H9 (cell line): ENCODE data around the gene KCNE4. TPM values are rescaled to one million over a fixed set of nuclear protein-coding genes. Genes with fewer than 3 reads are reported as not detected.

Experiments used
- DNase-seq: peaks from one replicate; pipeline ENCODE4 v3.0.0-alpha.2; 2017
- H2AFZ ChIP-seq: one replicate; pipeline ENCODE4 v1.6.1; 2013; ENCODE audit warnings: mild to moderate bottlenecking, low read length, control low read depth, moderate library complexity
- H2AK5ac ChIP-seq: 2 replicates; pipeline ENCODE4 v1.6.1; 2013; ENCODE audit warnings: low read length, control low read depth, mixed read lengths; ENCODE audit not compliant: insufficient read length
- H2BK120ac ChIP-seq: one replicate; pipeline ENCODE4 v1.6.1; 2013; ENCODE audit warnings: low read depth, mild to moderate bottlenecking, low read length, control low read depth, inconsistent platforms; ENCODE audit not compliant: poor library complexity, severe bottlenecking
- H2BK12ac ChIP-seq: 2 replicates; pipeline ENCODE4 v1.6.1; 2013; ENCODE audit warnings: low read length, control low read depth, mixed read lengths, low read depth; ENCODE audit not compliant: insufficient read length
- H2BK15ac ChIP-seq: 2 replicates; pipeline ENCODE4 v1.6.1; 2013; ENCODE audit warnings: low read depth, low read length, control low read depth
- H2BK20ac ChIP-seq: one replicate; pipeline ENCODE4 v1.6.1; 2013; ENCODE audit warnings: low read depth, mild to moderate bottlenecking, low read length, control low read depth, inconsistent platforms; ENCODE audit not compliant: poor library complexity, severe bottlenecking
- H2BK5ac ChIP-seq: 2 replicates; pipeline ENCODE4 v1.6.1; 2013; ENCODE audit warnings: low read length, control low read depth, mixed read lengths; ENCODE audit not compliant: insufficient read length
- H3K14ac ChIP-seq: 2 replicates; pipeline ENCODE4 v1.6.1; 2013; ENCODE audit warnings: low read length, control low read depth; ENCODE audit not compliant: insufficient read depth
- H3K18ac ChIP-seq: 2 replicates; pipeline ENCODE4 v1.6.1; 2013; ENCODE audit warnings: low read depth, mild to moderate bottlenecking, mixed read lengths, low read length, control low read depth; ENCODE audit not compliant: insufficient read length
- H3K23ac ChIP-seq: 2 replicates; pipeline ENCODE4 v1.6.1; 2013; ENCODE audit warnings: low read length, control low read depth, mixed read lengths, low read depth; ENCODE audit not compliant: insufficient read length
- H3K23me2 ChIP-seq: 2 replicates; pipeline ENCODE4 v1.6.1; 2013; ENCODE audit warnings: low read depth, mild to moderate bottlenecking, mixed read lengths, low read length, control low read depth; ENCODE audit not compliant: insufficient read length, poor library complexity, severe bottlenecking
- H3K27ac ChIP-seq: 2 replicates; pipeline ENCODE4 v1.5.1; 2013; ENCODE audit warnings: low read length, control low read depth, mixed read lengths, low read depth; ENCODE audit not compliant: insufficient read length
- H3K27me3 ChIP-seq: 2 replicates; pipeline ENCODE4 v1.6.1; 2013; ENCODE audit warnings: low read length, control low read depth, inconsistent platforms; ENCODE audit not compliant: insufficient read depth
- H3K4ac ChIP-seq: 2 replicates; pipeline ENCODE4 v1.6.1; 2013; ENCODE audit warnings: low read depth, mild to moderate bottlenecking, control low read depth, inconsistent platforms, low read length, moderate library complexity
- H3K4me1 ChIP-seq: 2 replicates; pipeline ENCODE4 v1.6.1; 2013; ENCODE audit warnings: low read length, control low read depth, inconsistent platforms; ENCODE audit not compliant: insufficient read depth
- H3K4me2 ChIP-seq: 2 replicates; pipeline ENCODE4 v1.6.1; 2013; ENCODE audit warnings: low read length, control low read depth, mixed read lengths; ENCODE audit not compliant: insufficient read length, insufficient read depth
- H3K56ac ChIP-seq: 2 replicates; pipeline ENCODE4 v1.6.1; 2013; ENCODE audit warnings: low read depth, mild to moderate bottlenecking, mixed read lengths, low read length, control low read depth; ENCODE audit not compliant: insufficient read length
- H3K79me1 ChIP-seq: 2 replicates; pipeline ENCODE4 v1.6.1; 2013; ENCODE audit warnings: low read depth, mild to moderate bottlenecking, moderate library complexity, low read length, control low read depth, inconsistent platforms; ENCODE audit not compliant: insufficient read depth, poor library complexity, severe bottlenecking
- H3K79me2 ChIP-seq: 2 replicates; pipeline ENCODE4 v1.6.1; 2013; ENCODE audit warnings: low read length, control low read depth, inconsistent platforms; ENCODE audit not compliant: insufficient read depth
- H3K9ac ChIP-seq: 2 replicates; pipeline ENCODE4 v1.6.1; 2013; ENCODE audit warnings: low read length, control low read depth, mixed read lengths; ENCODE audit not compliant: insufficient read length; ENCODE audit errors: extremely low read depth
- H3K9me3 ChIP-seq: one replicate; pipeline ENCODE4 v1.6.1; 2013; ENCODE audit warnings: low read depth, low read length, inconsistent platforms; ENCODE audit not compliant: control insufficient read depth
- H3T11ph ChIP-seq: one replicate; pipeline ENCODE4 v1.6.1; 2013; ENCODE audit warnings: mild to moderate bottlenecking, low read length, control low read depth, inconsistent platforms
- H4K20me1 ChIP-seq: one replicate; pipeline ENCODE4 v1.6.1; 2013; ENCODE audit not compliant: control insufficient read depth, insufficient read length, insufficient read depth
- H4K5ac ChIP-seq: 2 replicates; pipeline ENCODE4 v1.6.1; 2013; ENCODE audit warnings: low read depth, mild to moderate bottlenecking, mixed read lengths, low read length, control low read depth; ENCODE audit not compliant: insufficient read length
- H4K8ac ChIP-seq: replicated peaks from 2 replicates; pipeline ENCODE4 v1.6.1; 2013; ENCODE audit warnings: low read length, control low read depth, mixed read lengths, low read depth; ENCODE audit not compliant: insufficient read length
- H4K91ac ChIP-seq: 2 replicates; pipeline ENCODE4 v1.6.1; 2013; ENCODE audit warnings: low read depth, mild to moderate bottlenecking, moderate library complexity, mixed read lengths, low read length, control low read depth; ENCODE audit not compliant: insufficient read length
- H3K27ac Mint-ChIP-seq, 3 experiments: 2 replicates in 2 of 3; 3 replicates in 1 of 3; pipeline ENCODE4 v1.8.0; 2020 to 2021; ENCODE audit warnings: mixed read lengths in 3 of 3, mild to moderate bottlenecking in 1 of 3, moderate library complexity in 1 of 3
- H3K27me3 Mint-ChIP-seq: 2 replicates; pipeline ENCODE4 v1.8.0; 2021; ENCODE audit warnings: low read depth, mild to moderate bottlenecking, moderate library complexity, mixed read lengths
- H3K36me3 Mint-ChIP-seq, 3 experiments: 2 replicates in 2 of 3; 3 replicates in 1 of 3; pipeline ENCODE4 v1.8.0; 2020 to 2021; ENCODE audit warnings: low read depth in 3 of 3, mixed read lengths in 3 of 3; ENCODE audit not compliant: insufficient read depth in 1 of 3
- H3K4me1 Mint-ChIP-seq, 2 experiments: 2 replicates each; pipeline ENCODE4 v1.8.0; 2020; ENCODE audit warnings: mixed read lengths in 2 of 2
- H3K4me3 Mint-ChIP-seq, 2 experiments: 2 replicates in 1 of 2; 3 replicates in 1 of 2; pipeline ENCODE4 v1.8.0; 2020 to 2021; ENCODE audit warnings: mild to moderate bottlenecking in 2 of 2, mixed read lengths in 2 of 2, moderate library complexity in 1 of 2
- H3K9me3 Mint-ChIP-seq, 2 experiments: 2 replicates in 1 of 2; 3 replicates in 1 of 2; pipeline ENCODE4 v1.8.0; 2020; ENCODE audit warnings: mild to moderate bottlenecking in 2 of 2, mixed read lengths in 2 of 2, moderate library complexity in 1 of 2
- whole genome bisulfite sequencing: extraction: QIAGEN DNeasy Blood & Tissue Kit; methylation state at CpG from one replicate; pipeline ENCODE4 v1.1.7; 2013; ENCODE audit warnings: missing lambda C conversion rate, low lambda C conversion rate, mixed read lengths; ENCODE audit not compliant: insufficient read length; ENCODE audit errors: extremely low coverage; 5-methylcytosine and 5-hydroxymethylcytosine counted together
- total RNA-seq: library from RNA; stranded (reverse); gene quantifications from 2 replicates; pipeline ENCODE4 v1.2.1, GENCODE V29; 2021
- TF ChIP-seq, protein P1 (sequence below): fragments of 200-600 bp; sonication (generic); conservative IDR thresholded peaks from 3 replicates; pipeline ENCODE4 v1.8.0; 2021; ENCODE audit warnings: antibody characterized with exemption, mild to moderate bottlenecking

The KCNE4 gene
- total RNA-seq, 1 experiment from 2014 or later = 0.24 TPM

DNA sequence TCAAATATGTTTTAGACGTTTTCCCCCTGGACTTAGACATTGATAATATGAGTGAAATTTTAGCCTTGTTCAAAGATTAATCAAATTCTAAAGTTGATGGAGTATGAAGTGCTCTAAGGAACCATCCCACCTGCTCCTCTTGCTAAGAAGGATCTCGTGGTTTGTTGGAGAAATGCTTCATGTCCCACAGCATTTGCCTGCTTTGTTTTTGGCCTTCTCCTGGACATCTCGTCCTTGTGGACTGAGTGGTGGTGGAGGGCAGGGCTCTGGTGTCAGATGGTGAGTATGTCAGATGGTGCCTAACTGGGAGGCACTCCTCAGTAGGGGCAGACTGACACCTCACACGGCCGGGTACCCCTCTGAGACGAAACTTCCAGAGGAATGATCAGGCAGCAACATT, 39.7 kb upstream of the KCNE4 start:
- H3K79me1 ChIP-seq = no peaks in the 10 kb centered on the region
- no peak overlapping the region for H3K27ac Mint-ChIP-seq
- no peaks in the 10 kb centered on the region for H3K4me1 Mint-ChIP-seq

More for the DNA sequence above, 39.7 kb upstream of the KCNE4 start:
- TF ChIP-seq, protein P1, sequence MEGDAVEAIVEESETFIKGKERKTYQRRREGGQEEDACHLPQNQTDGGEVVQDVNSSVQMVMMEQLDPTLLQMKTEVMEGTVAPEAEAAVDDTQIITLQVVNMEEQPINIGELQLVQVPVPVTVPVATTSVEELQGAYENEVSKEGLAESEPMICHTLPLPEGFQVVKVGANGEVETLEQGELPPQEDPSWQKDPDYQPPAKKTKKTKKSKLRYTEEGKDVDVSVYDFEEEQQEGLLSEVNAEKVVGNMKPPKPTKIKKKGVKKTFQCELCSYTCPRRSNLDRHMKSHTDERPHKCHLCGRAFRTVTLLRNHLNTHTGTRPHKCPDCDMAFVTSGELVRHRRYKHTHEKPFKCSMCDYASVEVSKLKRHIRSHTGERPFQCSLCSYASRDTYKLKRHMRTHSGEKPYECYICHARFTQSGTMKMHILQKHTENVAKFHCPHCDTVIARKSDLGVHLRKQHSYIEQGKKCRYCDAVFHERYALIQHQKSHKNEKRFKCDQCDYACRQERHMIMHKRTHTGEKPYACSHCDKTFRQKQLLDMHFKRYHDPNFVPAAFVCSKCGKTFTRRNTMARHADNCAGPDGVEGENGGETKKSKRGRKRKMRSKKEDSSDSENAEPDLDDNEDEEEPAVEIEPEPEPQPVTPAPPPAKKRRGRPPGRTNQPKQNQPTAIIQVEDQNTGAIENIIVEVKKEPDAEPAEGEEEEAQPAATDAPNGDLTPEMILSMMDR = no peak
- Histone ChIP-seq H4K5ac (no peak overlapping the region), H2BK20ac (no peak overlapping the region), H3K79me2 (no peaks in the 10 kb centered on the region), H3K18ac (no peak overlapping the region), H3K4me1 (no peaks in the 10 kb centered on the region), H3K9me3 (no peaks in the 10 kb centered on the region), H2BK5ac (no peak overlapping the region), H3K56ac (no peak overlapping the region), H3K9ac (no peak overlapping the region), H3K4ac (no peak overlapping the region), H2BK12ac (no peak overlapping the region), H2BK120ac (no peak overlapping the region), H4K8ac (no peak overlapping the region), H3T11ph (no peak overlapping the region), H2BK15ac (no peak overlapping the region), H3K27me3 (no peaks in the 10 kb centered on the region), H3K14ac (no peak overlapping the region), H3K4me2 (no peak overlapping the region), H3K23ac (no peak overlapping the region), H2AK5ac (no peak overlapping the region), H4K91ac (no peak overlapping the region), H4K20me1 (no peaks in the 10 kb centered on the region), H3K27ac (no peak overlapping the region), H3K23me2 (no peaks in the 10 kb centered on the region), H2AFZ (no peak overlapping the region)
- H3K4me3 Mint-ChIP-seq = no peak overlapping the region
- H3K36me3 Mint-ChIP-seq = peaks cover 0 to 2% (median 0%) of the 10 kb centered on the region in 3 experiments; a peak in 1 of 7 replicates
- WGBS = no CpG with 5 or more reads among the region's 6 CpGs
- peaks cover 4 to 8% of the 10 kb centered on the region in 2 experiments; a peak in 4 of 5 replicates for H3K9me3 Mint-ChIP-seq
- no peak for DNase-seq
- H3K27me3 Mint-ChIP-seq = no peaks in the 10 kb centered on the region; the same call in none of the 2 replicates
